HepG2 (cell line): Measurements from ENCODE around the gene ATRIP. TPM values are rescaled to one million over a fixed set of nuclear protein-coding genes. Genes with fewer than 3 reads are reported as not detected.

Experiments used
- GPBP1L1 ChIP-seq: sonication (generic); formaldehyde crosslinking; IDR thresholded peaks from 2 replicates; pipeline ENCODE4 v1.5.0; 2020; ENCODE audit warnings: mild to moderate bottlenecking, missing genetic modification reagents
- HNRNPLL ChIP-seq: fragments of 200-400 bp; formaldehyde crosslinking; IDR thresholded peaks from 2 replicates; pipeline ENCODE4 v1.6.1; 2017; ENCODE audit warnings: mild to moderate bottlenecking, low read depth, low read length; ENCODE audit not compliant: poor library complexity, severe bottlenecking
- KLF6 ChIP-seq: IDR thresholded peaks from 2 replicates; pipeline ENCODE4 v1.8.0; 2016; ENCODE audit warnings: missing biosample characterization, missing genetic modification reagents
- NR1H2 ChIP-seq: sonication (generic); formaldehyde crosslinking; IDR thresholded peaks from 2 replicates; pipeline ENCODE4 v1.8.1; 2022; ENCODE audit warnings: low read depth, missing genetic modification reagents, borderline replicate concordance
- NR2F6 ChIP-seq, 2 experiments: IDR thresholded peaks; 2 replicates each; pipeline ENCODE4 v1.6.1; 2016; ENCODE audit warnings: antibody characterized with exemption in 1 of 2, mild to moderate bottlenecking in 1 of 2
- RNF2 ChIP-seq: fragments of 450-650 bp; conservative IDR thresholded peaks from 2 replicates; pipeline ENCODE4 v1.6.1; 2016; ENCODE audit warnings: low read depth
- SMAD9 ChIP-seq: sonication (generic); formaldehyde crosslinking; IDR thresholded peaks from 2 replicates; pipeline ENCODE4 v1.5.1; 2020; ENCODE audit warnings: mild to moderate bottlenecking, missing genetic modification reagents
- SRF ChIP-seq: IDR thresholded peaks from 2 replicates; pipeline ENCODE4 v1.6.1; 2011; ENCODE audit warnings: mild to moderate bottlenecking, low read depth, low read length, moderate library complexity
- SRSF4 ChIP-seq: fragments of 200-400 bp; formaldehyde crosslinking; IDR thresholded peaks from one replicate; pipeline ENCODE4 v1.6.1; 2018; ENCODE audit warnings: mild to moderate bottlenecking, low read depth, low read length, moderate library complexity; ENCODE audit not compliant: poor library complexity, severe bottlenecking
- THYN1 ChIP-seq: sonication (generic); formaldehyde crosslinking; IDR thresholded peaks from 2 replicates; pipeline ENCODE4 v1.8.1; 2023; ENCODE audit warnings: low read depth, mild to moderate bottlenecking, moderate library complexity, missing genetic modification reagents, borderline replicate concordance
- TP53 ChIP-seq: sonication (generic); formaldehyde crosslinking; conservative IDR thresholded peaks from 2 replicates; pipeline ENCODE4 v1.4.0; 2020; ENCODE audit warnings: missing genetic modification reagents
- ZMAT5 ChIP-seq: sonication (generic); formaldehyde crosslinking; IDR thresholded peaks from 2 replicates; pipeline ENCODE4 v1.5.0; 2020; ENCODE audit warnings: mild to moderate bottlenecking, low read depth, missing genetic modification reagents, borderline replicate concordance
- ZNF512B ChIP-seq: sonication (generic); formaldehyde crosslinking; IDR thresholded peaks from 2 replicates; pipeline ENCODE4 v1.5.1; 2020; ENCODE audit warnings: missing genetic modification reagents, mild to moderate bottlenecking, borderline replicate concordance
- ZNF800 ChIP-seq: sonication (generic); formaldehyde crosslinking; IDR thresholded peaks from 2 replicates; pipeline ENCODE4 v1.4.0; 2020; ENCODE audit warnings: missing genetic modification reagents
- polyA plus RNA-seq, 8 experiments: library from polyadenylated mRNA; depleted of rRNA in 3 of 8; stranded (reverse) in 7 of 8; unstranded in 1 of 8; fragments of >200 nt; fragmentation: Illumina TruSeq in 4 of 8; extraction: Trizol in 4 of 8; gene quantifications; 2 replicates each; pipeline versions ENCODE4 v1.2.1 to v1.2.3, GENCODE V29; 2011 to 2016; ENCODE audit warnings: low read depth in 4 of 8, missing spikeins in 1 of 8, mixed read lengths in 1 of 8; ENCODE audit not compliant: insufficient read depth in 1 of 8
- total RNA-seq, 5 experiments: library from RNA; depleted of rRNA; stranded (reverse); fragments of >200 nt; fragmentation: Illumina TruSeq; extraction: Trizol; gene quantifications; 2 replicates each; pipeline ENCODE4 v1.2.3, GENCODE V29; 2016; ENCODE audit warnings: low read depth in 1 of 5
- TF ChIP-seq, protein P1 (sequence below): sonication (generic); formaldehyde crosslinking; IDR thresholded peaks from 2 replicates; pipeline ENCODE4 v1.8.0; 2022; ENCODE audit warnings: mild to moderate bottlenecking, missing genetic modification reagents, moderate library complexity
- TF ChIP-seq, protein P2 (sequence below): sonication (generic); formaldehyde crosslinking; IDR thresholded peaks from 2 replicates; pipeline ENCODE4 v1.5.0; 2020; ENCODE audit warnings: missing genetic modification reagents

ATRIP gene
- total and polyA plus RNA-seq, 2 of the 13 experiments (the other 11 are each of a cell fraction or from before 2014, with no cell fraction given): 5.1 to 12.5 TPM

GRCh38 chr3:48435774-48436476 lies 10.6 kb upstream of the ATRIP start (continued):
- TF ChIP-seq THYN1 (CRISPR knock-in tag): no peak
- no peak for TF ChIP-seq TP53 (CRISPR knock-in tag)
- TF ChIP-seq SRF: no peak
- no peak for TF ChIP-seq GPBP1L1
- TF ChIP-seq NR1H2 (CRISPR knock-in tag): no peak
- TF ChIP-seq KLF6 (CRISPR knock-in tag): no peak
- no peak for TF ChIP-seq ZNF800
- 0 out of 2 replicates have a peak, but pooled peaks have one; percentile 17 for TF ChIP-seq SMAD9 (CRISPR knock-in tag)
- no peak for TF ChIP-seq RNF2
- TF ChIP-seq, protein P1, sequence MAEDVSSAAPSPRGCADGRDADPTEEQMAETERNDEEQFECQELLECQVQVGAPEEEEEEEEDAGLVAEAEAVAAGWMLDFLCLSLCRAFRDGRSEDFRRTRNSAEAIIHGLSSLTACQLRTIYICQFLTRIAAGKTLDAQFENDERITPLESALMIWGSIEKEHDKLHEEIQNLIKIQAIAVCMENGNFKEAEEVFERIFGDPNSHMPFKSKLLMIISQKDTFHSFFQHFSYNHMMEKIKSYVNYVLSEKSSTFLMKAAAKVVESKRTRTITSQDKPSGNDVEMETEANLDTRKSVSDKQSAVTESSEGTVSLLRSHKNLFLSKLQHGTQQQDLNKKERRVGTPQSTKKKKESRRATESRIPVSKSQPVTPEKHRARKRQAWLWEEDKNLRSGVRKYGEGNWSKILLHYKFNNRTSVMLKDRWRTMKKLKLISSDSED (CRISPR knock-in tag): no peak
- no peak for TF ChIP-seq SRSF4
- TF ChIP-seq NR2F6 (IDR thresholded peaks at IDR 0.05): no peak
- peak; percentile 39; the same call in 1 of the 2 replicates for TF ChIP-seq NR2F6 (CRISPR knock-in tag; IDR thresholded peaks at IDR 0.05)
- TF ChIP-seq, protein P2, sequence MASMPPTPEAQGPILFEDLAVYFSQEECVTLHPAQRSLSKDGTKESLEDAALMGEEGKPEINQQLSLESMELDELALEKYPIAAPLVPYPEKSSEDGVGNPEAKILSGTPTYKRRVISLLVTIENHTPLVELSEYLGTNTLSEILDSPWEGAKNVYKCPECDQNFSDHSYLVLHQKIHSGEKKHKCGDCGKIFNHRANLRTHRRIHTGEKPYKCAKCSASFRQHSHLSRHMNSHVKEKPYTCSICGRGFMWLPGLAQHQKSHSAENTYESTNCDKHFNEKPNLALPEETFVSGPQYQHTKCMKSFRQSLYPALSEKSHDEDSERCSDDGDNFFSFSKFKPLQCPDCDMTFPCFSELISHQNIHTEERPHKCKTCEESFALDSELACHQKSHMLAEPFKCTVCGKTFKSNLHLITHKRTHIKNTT: no peak
- no peak for TF ChIP-seq ZNF512B (CRISPR knock-in tag)
- no peak for TF ChIP-seq ZMAT5 (CRISPR knock-in tag)
- TF ChIP-seq HNRNPLL: no peak
